ENCODE results near the gene ABLIM2.

Gene ABLIM2

DNA sequence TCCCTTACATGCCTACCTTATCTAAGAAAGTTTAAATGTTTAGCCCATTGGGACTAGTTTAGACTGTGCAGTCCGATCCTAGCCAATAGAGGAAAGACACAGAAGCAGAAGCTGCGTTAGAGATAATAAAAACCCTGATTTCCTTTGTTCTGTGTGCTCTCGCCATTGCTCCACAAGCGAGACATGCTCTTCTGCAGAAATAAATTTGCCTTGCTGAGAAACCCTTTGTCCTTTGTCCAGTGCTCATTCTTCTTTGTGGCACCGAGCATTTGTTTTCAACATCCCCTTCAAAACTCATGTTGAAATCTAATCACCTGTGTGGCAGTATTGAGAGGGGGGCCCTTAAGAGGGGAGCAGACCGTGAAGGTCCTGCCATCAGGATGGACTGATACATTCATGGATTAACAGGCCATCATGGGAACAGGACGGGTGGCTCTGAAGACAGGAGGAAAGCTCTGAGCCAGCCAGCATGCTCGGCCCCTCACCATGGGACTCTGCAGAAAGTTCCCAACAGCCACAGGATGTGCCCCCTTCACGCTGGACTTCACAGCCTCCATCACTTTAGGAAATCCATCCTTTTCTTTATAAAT lies 94.5 kb downstream of the ABLIM2 start:
- DNase-seq = no peak

DNA sequence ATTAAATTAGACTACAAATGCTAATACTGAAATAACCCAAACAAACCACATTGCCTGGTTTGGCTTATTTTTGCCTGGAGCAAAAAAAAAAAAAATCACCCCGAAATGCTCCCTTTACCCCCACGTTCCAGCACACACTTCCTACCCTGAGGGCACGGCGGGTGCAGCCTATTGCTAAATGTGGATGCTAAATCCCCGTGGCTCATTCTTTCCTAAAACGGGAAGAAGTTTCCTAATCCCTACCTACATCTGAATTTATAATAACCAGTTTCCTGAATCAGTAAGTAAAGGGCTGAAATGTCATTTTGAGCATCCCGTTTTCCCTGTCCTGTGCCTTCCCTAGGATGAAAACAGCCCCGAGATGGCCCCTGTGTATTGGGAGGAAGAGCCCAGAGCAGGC lies 97.0 kb downstream of the ABLIM2 start:
- DNase-seq = no peak

DNA sequence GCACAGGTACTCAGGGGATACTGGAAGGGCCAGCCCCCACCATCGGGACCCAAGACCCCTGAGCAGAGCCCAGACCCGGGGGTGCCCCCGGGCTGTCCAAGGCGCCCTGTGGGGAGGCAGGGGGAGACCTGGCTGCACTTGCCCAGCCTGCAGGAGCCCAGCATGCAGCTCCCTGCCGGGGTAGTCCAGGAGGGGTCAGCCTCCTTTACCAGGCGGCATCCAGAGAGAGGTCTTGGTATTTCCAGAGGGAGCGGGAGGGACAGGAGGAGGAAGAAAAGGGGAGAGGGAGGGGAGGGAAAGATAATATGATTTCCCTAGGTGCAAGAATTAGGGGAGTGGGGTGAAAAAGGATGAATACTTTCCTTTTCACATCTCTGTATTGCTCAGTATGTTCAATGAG lies 97.5 kb downstream of the ABLIM2 start:
- DNase-seq = no peak

DNA sequence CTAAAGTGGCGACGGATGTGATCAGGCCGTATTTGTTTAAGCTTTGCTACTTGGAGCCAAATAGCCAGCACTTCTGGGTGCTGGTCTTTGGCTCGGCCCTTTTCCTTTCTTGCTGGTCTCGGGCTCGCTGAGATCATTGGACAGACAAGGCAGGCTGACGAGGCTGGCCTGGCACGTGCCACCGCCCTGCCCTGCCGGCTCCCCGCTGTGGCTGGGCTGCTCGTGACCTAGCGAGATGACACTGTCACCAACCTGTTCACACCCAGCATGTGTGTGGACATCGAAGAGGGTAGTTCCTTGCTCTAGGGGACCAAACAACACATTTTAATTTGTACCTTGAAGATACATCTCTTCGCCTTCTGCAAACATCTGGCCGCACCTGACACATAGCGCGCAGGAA lies 98.0 kb downstream of the ABLIM2 start:
- no peak for DNase-seq

DNA sequence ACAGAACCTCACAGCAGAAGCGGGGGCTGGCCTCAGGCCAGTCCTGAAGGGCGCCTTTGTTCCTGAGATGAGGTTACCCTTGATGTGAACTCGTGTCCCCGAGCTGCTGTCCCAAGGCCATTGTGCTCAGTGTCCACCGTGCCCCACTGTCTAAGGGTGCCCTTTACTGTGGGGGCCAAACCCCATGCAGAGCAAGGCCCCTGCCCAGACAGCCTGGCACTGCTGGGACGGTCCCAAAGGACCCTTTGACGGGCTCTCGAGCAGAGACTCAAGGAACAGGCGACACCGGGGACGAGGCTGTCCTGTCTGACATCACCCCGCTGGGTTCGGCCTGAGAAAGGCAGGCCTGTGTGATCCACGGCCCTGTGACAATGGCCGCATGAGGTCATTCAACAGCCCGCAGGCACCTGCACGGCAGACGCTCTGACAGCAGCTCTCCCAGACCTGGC lies 100.6 kb downstream of the ABLIM2 start:
- no peak for DNase-seq

DNA sequence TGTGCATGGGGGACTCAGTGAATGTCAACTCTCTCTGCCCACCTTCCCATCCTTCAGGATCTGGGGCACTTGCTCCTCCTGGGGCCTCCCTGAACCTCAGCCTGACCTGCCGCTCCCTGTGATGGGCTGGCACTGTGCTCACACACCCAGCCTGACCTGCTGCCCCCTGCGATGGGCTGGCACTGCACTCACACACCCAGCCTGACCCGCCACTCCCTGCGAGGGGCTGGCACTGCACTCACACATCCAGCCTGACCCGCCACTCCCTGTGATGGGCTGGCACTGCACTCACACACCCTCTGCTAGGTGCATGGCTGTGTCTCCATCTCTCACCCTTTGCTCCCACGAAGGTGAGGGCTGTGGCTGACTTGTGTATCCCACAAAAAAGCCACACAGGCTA lies 103.4 kb downstream of the ABLIM2 start:
- no peak for DNase-seq

DNA sequence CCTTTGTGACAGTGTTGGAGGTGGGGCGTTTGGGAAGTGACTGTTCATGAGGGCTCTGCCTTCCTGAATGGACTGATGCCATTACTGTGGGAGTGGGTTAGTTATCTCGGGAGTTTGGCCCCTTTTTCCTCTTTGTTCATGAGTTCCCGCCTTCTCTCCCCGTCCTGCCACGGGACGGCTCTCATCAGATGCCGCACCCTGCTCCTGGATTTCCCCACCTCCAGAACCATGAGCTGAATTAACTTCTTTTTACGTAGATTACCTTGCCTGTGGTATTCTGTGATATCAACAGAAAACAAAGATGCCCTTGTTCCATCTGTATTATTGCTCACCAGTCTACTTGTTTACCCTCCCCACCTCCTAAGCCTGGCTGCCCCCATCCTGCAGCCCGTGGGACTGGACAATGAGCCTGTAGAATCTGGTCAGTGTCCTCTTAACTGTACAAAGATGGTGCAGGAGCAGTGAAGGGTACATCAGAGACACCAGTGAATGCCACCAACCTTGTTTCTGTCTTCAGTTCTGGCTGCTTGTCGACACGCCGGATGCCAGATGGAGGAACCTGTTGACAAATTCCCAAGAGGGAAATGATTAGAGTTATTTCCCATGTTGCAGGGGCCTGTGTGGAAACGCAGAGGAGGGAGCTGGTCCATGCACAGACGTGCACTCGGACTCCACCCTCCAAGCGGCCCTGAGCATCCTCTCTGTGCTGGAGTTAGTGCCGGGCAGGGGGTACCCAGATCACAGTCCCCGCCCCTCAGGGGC lies 104.7 kb downstream of the ABLIM2 start:
- no peak for DNase-seq

DNA sequence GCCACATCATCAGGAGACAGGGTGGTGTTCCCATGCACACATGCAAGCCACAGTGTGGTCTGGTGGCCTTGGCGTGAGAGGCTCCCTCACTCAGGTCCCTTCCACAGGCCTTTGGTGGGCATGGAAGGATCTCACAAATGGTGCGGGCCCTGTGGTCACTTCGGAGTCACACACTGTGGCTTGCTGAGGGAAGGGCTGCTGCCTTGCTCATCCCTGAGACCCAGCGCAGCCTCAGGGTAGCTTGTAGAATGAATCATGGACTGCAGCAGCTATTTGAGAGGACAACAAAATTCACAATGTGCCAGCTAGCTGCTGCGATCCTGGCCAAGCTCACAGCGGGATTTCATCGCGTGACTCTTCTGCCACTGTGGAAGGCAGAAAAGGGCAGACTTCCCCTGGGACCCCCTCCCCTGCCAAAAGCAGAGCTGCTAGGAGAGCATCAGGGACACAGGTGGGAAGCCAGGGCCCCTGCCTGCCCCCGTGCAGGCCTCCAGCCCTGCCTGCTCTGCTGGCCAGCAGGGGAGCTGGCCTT lies 106.4 kb downstream of the ABLIM2 start:
- DNase-seq = no peak

DNA sequence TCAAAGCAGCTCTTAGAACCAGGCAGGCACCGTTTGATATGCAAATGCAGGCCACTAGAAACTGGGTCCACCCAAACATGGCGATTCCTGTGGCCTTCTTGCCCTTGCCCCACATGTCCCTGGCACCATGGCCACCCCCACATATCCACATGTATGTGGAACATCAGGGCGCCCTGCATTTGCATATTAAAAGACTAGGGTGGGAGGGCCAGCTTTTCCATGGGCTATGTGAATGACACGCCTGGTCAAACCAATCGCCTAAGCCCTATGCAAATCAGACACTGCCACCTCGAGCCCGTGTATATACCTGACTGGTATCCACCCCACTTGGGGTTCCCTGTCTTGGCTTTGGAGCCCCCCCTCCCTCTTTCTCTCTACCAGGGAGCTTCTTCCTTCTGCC lies 107.0 kb downstream of the ABLIM2 start:
- no peak for DNase-seq

DNA sequence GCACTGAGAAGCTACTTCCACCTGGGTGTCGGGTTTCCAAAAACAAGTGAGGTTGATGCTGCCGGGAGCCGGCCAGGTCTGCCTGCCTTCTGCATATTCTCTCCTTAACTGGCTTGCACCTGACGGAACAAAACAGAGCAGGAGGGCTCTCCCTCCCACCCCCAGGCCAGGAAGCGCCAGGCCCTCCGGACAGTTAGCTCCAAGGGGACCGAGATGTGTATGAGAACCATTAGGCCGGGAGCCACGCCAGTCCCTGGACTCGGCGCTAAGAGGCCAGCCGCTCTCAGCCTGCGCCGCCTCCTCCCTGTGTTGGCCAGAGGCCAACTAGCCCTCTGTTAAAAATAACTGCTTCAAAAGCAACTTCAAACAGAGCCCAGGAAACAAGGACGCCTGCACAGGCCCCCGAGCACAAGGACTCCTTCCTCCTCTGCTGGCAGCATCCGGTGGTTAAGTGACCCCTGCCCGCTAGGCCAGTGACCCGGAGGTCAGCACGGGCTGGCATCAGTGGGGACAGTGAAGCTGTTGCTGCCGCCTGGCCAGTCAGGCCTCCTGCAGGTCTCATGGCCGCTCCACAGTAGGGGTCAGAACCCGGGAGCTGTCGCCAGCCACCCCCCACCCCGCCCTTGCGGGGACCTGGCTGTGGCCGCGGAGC lies 107.9 kb downstream of the ABLIM2 start:
- no peak for DNase-seq

DNA sequence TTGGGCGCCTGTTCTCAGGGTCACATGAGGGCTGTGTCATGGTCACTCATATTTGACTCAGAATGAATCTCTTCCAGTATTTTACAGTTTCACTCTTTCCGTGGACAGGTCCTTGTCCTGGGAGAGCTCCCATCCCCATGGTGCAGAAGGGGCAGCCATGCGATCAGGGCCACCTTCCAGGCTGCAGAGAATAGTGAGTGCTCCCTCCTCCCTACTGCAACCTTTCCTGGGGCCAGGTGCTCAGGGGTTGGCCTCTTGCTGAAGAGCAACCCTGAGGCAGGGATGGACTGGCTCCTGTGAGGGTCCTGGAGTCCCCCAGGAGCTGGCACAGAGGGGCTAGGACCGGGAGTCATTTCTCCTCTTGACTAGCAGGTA lies 108.4 kb downstream of the ABLIM2 start:
- no peak for DNase-seq

DNA sequence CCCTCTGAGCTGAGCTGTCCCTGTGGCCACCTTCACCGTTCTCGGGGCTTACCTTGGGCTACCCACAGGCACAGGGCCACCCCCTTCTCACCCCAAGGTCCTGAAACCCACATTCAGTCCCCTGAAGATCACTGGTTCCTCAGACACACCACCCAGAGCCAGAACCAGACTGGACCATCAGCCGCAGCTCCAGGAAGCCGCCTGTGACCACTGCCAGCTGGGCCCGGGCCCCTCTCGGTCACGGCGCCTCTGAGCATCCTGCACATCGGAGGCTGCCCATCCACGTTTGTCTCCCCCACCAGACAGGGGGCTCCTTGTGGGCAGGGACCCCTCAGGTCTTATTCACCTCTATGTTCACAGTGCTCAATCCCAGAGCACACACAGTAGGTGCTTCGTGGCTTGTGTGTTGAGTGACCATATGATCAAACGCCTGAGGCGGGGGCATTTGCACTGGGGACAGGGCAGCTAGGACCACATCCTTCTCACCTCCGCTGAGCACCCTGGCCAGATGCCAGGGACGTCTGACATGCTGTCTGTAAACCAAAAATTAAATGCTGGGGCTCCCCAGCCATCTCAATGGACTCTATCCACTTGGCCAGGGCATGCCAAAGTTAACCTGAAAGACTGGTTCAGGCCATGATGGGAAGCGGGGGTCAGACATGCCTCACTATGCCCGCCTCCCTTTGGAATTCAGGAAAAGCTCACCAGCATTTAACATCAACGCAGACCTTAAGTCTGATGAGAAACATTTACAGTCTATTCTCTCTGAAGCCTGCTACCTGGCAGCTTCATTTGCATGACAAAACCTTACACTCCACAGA lies 109.5 kb downstream of the ABLIM2 start:
- no peak for DNase-seq

DNA sequence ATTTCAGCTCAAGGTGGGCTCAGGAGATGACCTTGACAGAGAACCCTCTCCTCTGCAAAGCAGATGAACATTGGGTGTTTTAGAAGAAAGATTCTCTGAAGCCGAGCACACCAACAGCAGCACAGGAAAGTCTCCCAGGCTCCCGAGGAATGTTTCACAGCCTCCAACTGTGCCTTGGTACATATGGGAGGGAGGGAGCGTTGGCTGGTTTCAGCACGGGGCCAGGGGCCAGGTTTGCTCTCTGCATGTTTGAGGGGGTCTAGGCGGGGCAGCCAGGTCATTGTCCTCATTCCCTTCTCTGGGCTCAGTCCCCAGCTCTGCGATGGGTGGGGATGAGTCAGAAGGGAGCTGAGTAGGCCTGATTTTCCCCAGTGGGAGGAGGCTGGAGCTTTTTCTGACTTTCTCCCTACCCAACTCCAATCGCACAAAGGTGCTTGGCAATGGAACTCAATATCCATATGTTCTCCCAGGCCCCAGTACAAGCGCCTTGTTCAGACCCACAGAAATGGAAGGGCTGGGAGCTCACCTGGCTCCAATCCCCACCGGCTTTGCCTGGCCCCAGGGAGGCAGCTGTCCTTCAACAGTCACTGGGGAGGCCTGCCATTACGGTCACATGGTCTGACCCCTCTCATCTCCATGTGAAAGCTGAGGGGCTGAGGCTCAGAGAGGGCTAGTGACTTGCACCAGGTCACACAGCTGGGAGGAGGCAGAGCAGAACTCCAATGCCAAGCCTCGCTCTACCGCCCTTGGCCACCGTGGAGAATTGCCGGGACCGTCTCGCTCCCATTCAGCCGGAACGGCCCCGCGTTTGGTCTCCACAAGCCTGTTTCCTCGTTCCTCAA lies 110.6 kb downstream of the ABLIM2 start:
- DNase-seq = no peak

DNA sequence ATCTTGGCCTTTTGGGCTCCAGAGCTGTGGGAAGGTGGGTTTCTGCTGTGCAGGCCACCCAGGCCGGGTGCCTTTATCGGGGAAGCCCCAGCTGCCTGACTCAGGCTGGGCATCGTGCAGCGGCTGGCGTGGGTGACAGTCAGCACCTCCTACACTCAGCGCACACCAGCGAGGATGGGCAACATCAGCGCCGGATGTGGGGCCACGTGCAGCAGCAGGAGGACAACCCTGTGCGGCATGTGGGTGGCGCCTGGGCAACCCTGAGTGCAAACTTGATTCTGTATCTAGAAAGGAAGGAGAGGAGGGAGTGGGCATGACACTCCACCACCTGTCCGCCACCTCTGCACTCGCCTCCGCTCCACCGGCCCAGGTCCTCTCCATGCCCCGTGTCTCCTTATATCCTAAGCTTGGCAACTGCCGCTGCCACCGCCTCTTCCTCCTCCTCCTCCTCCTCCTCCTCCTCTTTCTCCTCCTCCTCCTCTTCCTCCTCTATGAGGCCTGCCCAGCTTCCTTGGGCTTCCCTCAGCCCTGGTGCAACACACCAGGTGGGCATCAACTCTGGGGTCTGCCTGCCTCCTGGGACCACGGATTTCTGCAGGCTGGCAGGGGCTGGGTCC lies 111.6 kb downstream of the ABLIM2 start:
- DNase-seq = no peak

DNA sequence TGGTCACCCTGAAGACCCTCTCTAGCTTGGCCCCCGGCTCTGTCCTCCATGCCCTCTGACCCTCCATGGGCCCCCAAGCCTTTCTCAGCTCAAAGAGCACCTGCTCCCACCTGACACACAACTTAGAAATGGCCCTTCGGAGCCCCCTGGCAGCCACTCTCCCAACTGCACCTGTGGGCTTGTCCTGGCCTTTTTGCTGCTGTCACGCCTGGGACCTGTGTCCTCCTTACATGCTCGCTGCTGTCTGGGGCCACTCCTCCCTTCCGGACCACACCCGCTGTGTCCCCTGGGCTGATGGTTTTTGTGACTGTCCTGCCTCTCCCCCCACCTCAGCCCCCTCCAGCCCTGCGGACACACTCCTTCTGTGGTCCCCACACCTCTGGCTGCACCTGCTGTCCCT lies 112.7 kb downstream of the ABLIM2 start:
- DNase-seq = no peak

DNA sequence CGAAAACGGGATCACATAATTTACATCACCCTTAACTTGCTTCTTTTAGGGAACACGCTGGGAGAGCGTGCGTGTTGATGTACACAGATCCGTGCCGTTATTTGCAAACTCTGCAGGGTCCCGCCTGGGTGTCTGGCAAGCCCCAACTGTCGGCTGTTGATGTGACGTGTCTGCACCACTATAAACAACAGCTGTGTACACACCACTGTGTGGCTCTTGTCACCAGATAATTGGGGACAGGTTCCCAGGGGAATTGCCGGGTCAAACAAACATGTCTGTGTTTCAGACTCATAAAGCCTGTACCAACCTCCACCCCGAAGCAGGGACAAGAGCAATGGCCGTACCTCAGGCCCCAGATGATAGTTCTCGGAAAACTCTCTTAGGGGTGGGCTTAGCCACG lies 113.9 kb downstream of the ABLIM2 start:
- DNase-seq = no peak

DNA sequence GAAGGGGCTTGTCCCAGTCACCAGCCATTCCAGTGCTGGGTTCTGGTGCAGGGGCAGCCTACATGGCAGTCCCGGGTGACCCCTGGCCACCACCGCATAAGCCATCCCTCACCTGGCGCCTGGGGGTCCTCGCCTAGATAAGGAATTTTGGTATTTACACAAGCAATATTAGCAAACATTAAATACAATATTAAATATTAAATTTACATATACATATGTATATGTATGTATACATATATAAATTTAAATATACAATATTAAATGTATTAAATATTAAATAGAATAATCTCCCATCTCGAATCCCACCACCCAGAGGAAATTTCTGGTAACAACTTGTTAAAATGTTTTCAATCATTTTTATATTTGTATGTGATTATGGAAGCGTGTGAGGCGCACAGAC lies 114.4 kb downstream of the ABLIM2 start:
- DNase-seq = no peak

DNA sequence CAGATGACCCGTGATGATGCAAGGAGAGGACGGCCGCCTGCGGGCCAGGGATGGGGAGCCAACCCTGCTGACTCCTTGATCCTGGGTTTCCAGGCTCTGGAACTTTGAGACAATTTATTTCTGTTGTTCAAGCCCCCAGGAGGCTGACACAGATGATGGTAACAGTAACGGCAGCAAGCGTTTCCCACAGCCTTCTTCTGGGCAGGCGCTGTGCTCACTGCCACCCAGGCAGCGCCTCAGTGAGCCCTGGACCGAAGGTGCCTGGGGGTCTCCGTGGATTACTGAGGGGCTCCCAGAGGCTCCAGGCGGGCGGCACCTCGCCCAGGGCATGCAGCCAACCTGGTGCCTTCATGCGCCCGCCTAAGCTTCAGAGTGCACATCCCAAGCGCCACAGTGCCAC lies 115.0 kb downstream of the ABLIM2 start:
- DNase-seq = no peak

DNA sequence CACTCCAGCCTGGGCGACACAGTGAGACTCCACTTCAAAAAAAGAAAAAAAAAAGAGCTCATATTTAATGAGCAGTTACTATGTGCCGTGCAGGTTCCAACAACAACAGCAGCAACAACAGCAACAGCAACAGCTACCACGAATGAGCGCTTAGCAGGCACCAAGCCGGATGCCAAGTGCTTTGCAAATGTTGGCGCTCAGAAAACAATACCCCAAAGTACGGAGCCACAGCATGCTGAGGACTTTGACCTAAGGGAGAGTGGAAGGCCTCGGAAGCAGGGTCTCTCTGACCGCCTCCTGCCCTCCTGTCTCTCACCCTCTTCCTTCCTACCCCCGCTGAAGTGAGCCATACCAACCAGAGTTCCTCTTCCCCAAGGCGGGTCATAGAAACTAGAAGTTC lies 116.7 kb downstream of the ABLIM2 start:
- no peak for DNase-seq

DNA sequence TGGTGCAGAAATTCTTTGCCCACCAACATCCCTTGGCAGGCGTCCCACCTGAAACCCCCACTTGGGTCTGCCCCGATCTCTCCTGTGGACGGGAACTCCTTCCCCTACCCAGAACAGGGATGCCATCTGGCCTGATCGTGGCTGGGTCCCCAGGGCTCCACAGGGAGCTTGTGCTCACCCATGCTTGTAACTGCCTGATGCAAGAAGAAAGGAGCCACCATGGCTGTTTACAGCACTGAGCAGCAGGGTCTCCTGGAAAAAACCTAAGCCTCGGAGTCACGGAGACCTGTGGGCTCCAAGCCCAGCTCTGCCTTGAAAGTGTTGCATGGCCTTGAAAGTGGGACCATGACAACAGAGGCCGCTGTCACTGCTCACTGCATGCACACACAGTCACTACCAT lies 117.4 kb downstream of the ABLIM2 start:
- no peak for DNase-seq

DNA sequence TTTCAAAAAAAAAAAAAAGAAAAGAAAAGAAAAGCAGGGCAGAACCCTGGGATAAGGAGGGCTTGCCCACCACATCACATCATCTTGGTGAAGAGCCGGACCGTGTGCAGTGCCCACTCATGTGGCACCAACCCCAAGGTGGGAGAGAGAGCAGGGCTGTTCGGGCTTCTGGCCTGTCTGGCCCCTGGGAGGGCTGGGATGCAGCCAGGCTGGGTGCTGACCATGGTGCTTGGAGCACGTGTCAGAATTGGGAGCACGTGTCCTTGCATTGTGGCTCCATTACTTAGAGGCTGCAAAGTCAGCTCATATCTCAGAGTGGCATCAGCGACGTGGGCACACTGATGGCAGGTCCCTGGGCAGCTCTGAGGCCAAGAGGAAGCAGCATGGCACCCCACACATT lies 118.0 kb downstream of the ABLIM2 start:
- no peak for DNase-seq

DNA sequence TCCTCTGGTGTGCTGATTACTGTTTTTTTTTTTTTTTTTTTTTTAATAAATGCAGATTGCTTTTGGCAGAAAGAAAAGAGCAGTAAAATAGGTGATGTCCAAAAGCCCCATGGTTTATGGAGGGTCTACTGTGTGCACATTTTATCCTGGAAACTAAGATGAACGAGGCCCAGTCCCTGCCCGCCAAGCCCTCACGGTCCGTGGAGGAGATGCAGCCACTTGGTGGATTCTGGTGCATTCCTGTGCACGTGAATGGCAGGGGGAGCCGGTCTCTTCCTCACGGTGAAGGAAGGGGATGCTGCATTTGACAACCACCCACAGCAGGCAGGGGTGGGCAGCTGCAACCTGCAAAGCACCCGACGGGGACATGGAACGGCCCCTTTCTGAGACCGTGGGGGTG lies 118.8 kb downstream of the ABLIM2 start:
- DNase-seq = no peak
